ENCODE measurements around the gene WASF2.

Gene WASF2

GRCh38 chr1:27381969-27382762, 107.8 kb downstream of the WASF2 start:
- in situ Hi-C loops (cut with HindIII; ENCODE audit: low sequenced_read_pairs): no loop called here

- in situ Hi-C loops (cut with HindIII; ENCODE audit: low sequenced_read_pairs): no loop called here
These were observed 108.9 kb downstream of the WASF2 start for GRCh38 chr1:27380766-27381733.

DNA sequence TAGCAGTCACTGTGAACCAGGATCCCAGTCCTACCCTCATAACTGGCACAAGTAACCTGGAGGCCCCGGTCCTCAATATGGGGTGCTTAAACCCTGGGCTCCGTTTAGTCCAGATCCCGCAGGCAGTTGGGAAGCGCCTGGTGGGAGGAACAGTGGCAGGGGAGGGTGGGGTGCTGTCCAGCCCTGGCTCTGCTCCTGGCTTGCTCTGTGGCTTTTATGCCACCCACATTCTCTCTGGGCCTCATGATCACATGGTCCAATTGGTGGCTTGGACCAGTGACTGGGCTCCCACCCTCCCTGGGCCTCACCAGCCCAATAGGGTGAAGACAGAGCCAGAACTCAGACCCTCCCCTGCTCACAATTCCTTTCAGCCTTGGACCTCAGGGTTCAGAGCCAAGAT, 109.7 kb downstream of the WASF2 start:
- in situ Hi-C loops (cut with HindIII; ENCODE audit: low sequenced_read_pairs): no loop called here

GRCh38 chr1:27379564-27380122, 110.3 kb downstream of the WASF2 start:
- in situ Hi-C loops (cut with HindIII; ENCODE audit: low sequenced_read_pairs): no loop called here

- in situ Hi-C loops (cut with HindIII; ENCODE audit: low sequenced_read_pairs): no loop called here
These were observed 112.0 kb downstream of the WASF2 start for GRCh38 chr1:27377760-27378495.

DNA sequence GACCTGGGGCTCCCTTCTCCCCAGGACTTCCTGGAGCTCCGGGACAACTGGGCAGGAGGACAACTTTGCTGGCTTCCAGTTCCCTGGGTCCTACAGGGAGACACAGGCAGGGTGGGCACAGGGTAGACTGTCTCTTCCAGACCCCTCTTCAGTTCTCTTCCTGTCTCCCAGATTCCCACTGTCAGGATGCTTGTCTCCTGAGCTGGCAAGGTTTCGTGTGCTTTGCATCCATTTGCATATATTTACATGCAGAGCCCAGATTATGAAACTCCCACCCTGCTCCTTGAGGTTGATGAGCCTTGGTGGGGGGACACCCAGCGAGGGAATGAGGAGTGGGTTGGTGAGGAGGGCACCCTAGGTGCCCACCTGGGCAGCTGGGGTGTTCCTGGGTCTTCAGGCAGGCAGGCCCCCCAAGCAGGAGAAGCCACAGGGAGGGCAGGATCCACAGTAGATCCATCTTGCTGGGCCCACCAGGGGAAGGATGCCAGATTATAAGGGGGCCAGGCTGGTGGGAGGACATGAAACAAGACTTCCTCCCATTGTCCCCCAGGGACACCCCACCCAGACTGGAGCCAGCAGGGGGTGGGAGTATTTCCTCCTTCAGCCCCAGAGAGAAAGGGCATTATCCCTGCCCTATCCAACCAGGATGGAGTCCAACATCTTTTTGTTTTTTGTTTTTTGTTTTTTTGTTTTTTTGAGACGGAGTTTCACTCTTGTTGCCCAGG, 115.4 kb downstream of the WASF2 start, which contains the start of gene FCN3:
Gene FCN3, minus strand, starts transcription at position 463 of the 725 bp plus-strand sequence. Its CDS starts 6 bp downstream, at position 457.
- in situ Hi-C loops (cut with HindIII; ENCODE audit: low sequenced_read_pairs): no loop called here

GRCh38 chr1:27372808-27373690, 116.9 kb downstream of the WASF2 start:
- in situ Hi-C loops (cut with HindIII; ENCODE audit: low sequenced_read_pairs): no loop called here

GRCh38 chr1:27372022-27372807, 117.8 kb downstream of the WASF2 start:
- in situ Hi-C loops (cut with HindIII; ENCODE audit: low sequenced_read_pairs): no loop called here

GRCh38 chr1:27368869-27369582, 120.9 kb downstream of the WASF2 start:
- in situ Hi-C loops (cut with HindIII; ENCODE audit: low sequenced_read_pairs): no loop called here

GRCh38 chr1:27367160-27367650, 122.8 kb downstream of the WASF2 start:
- in situ Hi-C loops (cut with HindIII; ENCODE audit: low sequenced_read_pairs): no loop called here

GRCh38 chr1:27366411-27367159, 123.4 kb downstream of the WASF2 start, which contains the start of gene MAP3K6:
Gene MAP3K6 (minus strand): TSS chr1:27366961. CDS start chr1:27366597, 364 bp downstream.
- in situ Hi-C loops (cut with HindIII; ENCODE audit: low sequenced_read_pairs): no loop called here

- in situ Hi-C loops (cut with HindIII; ENCODE audit: low sequenced_read_pairs): no loop called here
These were observed 123.9 kb downstream of the WASF2 start for GRCh38 chr1:27366113-27366410.

- in situ Hi-C loops (cut with HindIII; ENCODE audit: low sequenced_read_pairs): no loop called here
These were observed 124.4 kb downstream of the WASF2 start for GRCh38 chr1:27365372-27366112.

DNA sequence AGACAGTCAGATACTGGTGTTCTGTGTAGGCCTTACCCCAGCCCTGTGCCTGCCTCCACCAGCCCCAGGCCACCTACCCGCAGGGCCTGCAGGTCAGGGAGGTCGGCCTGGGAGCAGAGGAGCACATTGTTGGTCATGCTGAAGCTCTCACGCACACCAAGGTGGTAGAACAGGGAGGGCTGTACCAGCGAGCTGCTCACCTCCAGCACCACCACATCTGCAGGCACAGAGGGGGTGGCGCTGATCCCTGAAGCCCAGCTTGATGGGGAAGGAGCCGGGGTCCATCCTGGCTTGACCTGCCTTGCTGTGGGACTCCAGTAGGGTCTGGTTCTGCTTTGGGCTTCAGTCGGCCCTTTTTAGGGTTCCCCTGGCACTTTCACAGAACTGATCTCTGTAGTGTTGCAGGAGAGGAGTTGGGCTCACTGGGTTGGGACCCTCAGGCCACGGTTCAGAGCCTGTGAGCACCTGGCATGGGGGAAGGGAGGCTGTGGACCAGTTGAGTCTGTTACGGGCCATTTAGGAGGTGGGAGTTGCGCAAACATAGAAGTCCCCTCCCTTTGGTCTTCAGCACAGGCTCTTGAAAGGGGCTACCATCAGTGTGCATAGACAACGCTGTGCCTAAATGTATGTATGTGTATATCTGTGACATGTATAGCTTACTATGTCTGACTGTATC, 125.1 kb downstream of the WASF2 start:
- in situ Hi-C loops (cut with HindIII; ENCODE audit: low sequenced_read_pairs): no loop called here

All from DLD1 (cell line).